ENCODE data around the gene POLR2B.
A peak's percentile ranks its signal among the peaks of the same experiment; 100 is the strongest.

POLR2B gene

DNA sequence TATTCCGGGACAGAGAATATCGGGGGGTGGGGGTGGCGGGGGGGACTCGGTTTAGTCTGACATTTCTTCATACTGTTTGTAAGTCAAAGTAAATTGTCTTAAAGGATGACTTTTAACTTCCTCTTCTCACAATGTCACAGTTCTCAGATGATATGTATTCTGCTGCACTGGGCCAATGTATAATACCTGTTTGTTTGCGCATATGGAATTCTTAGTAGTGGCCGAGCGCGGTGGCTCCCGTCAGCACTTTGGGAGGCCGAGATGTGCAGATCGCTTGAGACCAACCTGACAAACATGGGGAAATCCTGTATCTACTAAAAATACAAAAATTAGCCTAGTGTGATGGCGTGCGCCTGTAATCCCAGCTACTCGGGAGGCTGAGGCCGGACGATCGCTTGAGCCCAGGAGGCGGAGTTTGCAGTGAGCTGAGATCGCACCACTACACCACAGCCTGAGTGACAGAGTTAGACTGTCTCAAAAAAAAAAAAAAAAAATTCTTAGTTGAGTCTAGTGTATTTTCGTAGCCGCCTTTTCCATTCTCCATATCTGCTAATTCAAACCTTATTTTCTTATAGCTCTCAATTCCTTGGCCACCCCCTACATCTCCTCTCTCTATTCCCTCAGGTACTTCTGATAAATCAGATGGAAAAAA is 851 bp downstream of the POLR2B start:
- DNase-seq (ENCODE audit: low read depth): no peak
- peak overlapping the region; percentile 65 for H3K4me3 ChIP-seq (ENCODE audit: low read depth, low read length)

DNA sequence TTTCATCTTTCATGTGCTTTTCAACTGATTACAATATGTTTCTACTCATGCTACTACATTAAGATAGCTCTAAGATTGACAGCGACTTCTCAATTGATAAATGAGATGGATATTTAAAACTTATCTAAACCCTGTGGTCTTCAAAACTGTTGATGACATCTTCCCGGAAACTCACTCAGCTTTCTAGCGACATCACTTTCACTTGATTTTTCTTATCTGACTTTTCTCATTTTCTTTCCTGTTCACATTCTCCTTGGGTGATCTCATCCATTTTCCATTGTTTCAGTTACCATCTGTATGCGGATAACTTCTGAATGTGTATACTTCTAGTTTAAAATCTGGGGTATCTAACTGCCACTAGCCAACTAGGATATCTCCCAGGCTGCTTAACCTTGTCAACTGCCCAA is 3.1 kb downstream of the POLR2B start:
- no peak for DNase-seq (ENCODE audit: low read depth)
- H3K4me3 ChIP-seq (ENCODE audit: low read depth, low read length): no peak overlapping the region

DNA sequence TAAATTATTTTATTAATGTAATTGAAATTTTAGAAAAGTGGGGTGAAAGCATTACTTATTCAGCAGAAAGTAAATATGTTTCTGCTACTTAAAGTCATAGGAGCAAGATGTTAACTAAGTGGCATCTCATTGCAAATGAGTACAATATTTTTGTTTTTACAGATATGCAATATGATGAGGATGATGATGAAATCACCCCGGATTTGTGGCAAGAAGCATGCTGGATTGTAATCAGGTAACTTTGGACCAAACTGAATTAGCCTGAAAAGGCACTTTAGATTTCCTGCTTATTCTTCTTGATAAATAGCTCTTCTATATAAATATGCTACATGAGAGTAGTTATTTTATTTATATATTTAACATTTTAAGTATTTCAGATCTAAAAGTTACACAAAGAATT is 7.5 kb downstream of the POLR2B start:
- no peak for DNase-seq (ENCODE audit: low read depth)
- H3K4me3 ChIP-seq (ENCODE audit: low read depth, low read length): no peak overlapping the region

DNA sequence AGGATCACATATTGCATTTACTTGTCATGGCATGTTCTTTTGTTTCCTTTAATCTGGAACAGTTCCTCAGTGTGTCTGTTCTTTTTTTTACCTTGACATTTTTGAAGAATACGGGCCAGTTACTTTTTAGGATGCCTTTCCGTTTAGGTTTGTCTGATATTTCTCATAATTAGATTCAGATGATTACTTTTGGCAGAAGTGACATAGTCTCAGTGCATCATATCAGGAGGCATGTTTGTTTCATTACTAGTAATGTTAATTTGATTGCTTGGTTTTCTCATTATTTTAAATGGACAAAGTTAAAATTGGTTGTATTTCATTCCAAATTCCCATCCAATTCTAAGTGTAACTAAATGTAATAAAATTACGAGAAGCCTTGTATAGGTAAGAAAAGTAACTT is 8.3 kb downstream of the POLR2B start:
- H3K4me3 ChIP-seq (ENCODE audit: low read depth, low read length): no peak overlapping the region
- DNase-seq (ENCODE audit: low read depth): no peak

DNA sequence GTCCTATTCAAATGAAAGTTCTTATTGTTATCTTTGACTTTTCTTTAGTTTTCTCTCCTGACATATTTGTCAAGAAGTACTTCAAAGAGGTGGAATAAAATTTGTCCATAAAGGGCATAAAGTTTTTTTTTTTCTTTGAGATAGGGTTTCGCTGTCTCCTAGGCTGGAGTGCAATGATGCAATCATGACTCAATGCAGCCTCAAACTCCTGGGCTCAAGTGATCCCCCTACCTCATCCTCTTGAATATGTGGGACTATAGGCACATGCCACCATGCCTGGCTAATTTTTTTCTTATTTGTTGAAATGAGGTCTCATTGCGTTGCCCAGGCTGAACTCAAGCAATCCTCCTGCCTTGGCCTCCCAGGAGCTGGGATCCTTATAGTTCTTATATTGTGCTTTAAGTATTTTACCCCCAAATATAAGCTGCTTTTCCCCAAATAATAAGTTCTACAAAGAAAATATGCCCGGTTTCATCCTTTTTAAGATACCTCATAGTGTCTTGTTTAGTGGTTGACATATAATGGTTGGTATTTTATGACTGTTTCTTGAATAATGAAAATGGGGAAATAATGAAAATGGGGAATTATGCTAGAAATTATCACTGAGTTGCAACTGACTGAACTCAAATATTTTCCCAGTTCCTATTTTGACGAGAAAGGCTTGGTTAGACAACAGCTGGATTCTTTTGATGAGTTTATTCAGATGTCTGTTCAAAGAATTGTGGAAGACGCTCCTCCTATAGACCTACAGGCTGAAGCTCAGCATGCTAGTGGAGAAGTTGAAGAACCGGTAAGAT is 11.6 kb downstream of the POLR2B start:
- peak; percentile 25 for DNase-seq (ENCODE audit: low read depth)

DNA sequence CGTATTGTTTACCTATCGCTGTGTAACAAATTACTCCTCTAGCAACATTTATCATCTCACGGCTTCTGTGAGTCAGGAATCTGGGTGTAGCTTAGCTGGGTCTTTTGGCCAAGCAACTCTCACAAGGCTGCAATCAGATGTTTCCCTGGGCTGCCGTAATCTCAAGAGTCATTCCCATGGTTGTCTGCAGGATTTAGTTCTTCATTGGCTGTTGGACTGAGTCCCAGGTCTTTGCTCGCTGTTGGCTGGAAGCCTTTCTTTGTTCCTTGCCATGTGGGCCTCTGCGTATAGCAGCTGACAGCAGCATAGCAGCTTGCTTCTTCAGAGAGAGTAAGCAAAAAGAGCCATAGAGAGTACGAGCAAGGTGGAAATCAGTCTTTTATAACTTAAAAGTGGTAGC is 16.8 kb downstream of the POLR2B start:
- H3K4me3 ChIP-seq (ENCODE audit: low read depth, low read length): no peak overlapping the region
- peak; percentile 91 for DNase-seq (ENCODE audit: low read depth)

More for the DNA sequence above, 11.6 kb downstream of the POLR2B start:
- no peak overlapping the region for H3K4me3 ChIP-seq (ENCODE audit: low read depth, low read length)

DNA sequence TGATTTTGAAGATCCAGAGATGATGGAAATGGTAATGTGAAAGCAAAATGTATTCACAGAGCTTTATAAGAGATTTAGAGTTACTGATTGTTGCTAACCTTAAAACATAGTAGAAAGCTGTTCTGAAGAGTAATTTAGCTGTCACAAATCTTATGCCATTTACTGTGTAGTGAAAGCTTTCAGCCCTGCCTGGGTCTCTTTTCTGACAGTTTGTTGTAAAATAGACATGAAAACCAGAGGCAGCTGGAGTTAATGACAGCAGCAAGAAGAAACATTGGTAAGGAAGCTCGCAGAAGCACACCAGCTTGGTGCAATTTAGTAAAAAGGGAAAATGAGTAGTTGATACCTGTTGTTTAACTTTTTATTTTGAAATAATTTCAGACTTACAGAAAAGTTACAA is 21.1 kb downstream of the POLR2B start:
- DNase-seq (ENCODE audit: low read depth): no peak
- H3K4me3 ChIP-seq (ENCODE audit: low read depth, low read length): no peak overlapping the region

DNA sequence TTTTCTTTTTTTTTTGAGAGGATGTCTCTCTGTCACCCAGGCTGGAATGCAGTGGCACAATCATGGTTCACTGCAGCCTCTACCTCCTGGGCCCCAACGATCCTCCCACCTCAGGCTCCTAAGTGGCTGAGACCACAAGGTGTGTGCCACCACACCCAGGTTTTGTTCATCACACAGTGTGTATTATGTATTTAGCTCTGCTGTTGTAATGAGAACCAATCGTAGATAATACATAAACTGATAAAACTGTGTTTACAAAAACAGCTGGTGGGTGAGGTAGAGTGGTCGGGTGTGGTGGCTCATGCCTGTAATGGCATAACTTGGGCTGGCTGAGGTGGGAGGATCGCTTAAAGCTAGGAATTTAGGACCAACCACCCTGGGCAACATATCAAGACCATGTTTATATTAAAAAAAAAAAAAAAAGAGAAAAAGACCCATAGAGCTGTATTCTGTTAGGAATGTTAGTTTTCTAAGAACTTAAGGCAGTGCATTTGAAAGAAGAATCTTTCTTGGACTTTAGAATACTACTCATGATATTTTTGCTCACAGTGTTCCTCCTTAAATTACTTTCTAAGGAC is 34.9 kb downstream of the POLR2B start:
- no peak overlapping the region for H3K4me3 ChIP-seq (ENCODE audit: low read depth, low read length)
- DNase-seq (ENCODE audit: low read depth): no peak

DNA sequence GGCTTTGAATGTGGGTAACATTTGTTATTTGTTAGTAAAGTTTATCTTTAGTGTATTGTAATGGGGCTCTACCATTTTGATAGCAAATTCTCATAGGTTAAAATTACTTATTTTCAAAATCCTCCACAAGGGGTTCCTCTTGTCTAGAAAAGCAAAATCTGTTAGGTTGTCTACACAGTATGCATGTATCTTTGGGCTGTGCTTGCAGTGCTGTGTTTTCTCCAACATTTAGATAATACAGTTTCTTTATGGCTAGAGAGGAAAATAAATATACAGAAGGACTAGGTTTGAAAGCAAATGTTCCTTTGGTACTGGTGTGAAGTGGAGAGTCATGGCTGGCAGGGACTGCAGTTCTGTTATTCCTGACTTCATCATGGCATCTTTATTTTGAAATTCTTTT is 40.3 kb downstream of the POLR2B start:
- no peak for DNase-seq (ENCODE audit: low read depth)
- no peak overlapping the region for H3K4me3 ChIP-seq (ENCODE audit: low read depth, low read length)

DNA sequence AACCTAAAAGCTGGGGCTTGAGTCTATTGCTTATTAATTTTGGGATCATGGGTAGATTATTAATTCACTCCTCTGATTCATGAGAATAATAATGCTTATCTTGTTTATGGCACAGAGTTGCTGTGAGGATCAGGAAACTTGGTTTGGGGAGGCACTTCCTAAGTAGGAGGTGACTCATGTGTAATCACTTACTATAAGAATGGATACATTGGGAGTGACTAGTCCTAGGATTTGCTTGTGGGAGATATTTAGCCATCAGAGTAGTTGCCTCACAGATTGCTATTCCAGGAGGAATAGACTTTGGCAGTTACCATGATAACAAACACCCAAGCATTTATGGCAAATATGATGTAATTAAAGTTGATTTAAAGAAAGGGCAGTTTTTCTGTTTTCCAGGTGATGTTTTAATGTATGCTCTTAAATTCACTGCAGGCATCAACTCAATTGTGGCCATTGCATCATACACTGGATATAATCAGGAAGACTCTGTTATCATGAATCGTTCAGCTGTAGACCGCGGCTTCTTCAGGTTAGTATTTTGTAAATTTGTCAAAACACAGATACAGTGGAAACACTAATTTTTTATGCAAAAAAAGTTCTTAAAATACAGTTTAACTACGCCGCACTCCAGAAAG is 41.9 kb downstream of the POLR2B start:
- H3K4me3 ChIP-seq (ENCODE audit: low read depth, low read length): no peak overlapping the region
- DNase-seq (ENCODE audit: low read depth): peak; percentile 78

DNA sequence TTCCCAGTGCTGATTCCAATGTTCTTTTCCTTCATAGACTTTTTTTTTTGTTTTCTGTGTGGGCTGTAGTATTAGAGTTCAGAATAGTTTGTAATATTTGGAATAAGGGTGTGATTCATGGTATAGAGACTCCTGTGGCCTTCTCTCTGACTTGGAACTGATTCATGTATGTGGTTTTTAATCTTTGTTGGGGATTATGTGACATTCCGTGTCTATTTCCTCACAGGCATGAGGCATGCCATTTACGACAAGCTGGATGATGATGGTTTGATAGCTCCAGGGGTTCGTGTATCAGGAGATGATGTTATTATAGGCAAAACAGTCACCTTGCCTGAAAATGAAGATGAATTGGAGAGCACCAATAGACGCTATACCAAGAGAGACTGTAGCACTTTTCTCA is 44.4 kb downstream of the POLR2B start:
- H3K4me3 ChIP-seq (ENCODE audit: low read depth, low read length): no peak overlapping the region
- peak; percentile 86 for DNase-seq (ENCODE audit: low read depth)

DNA sequence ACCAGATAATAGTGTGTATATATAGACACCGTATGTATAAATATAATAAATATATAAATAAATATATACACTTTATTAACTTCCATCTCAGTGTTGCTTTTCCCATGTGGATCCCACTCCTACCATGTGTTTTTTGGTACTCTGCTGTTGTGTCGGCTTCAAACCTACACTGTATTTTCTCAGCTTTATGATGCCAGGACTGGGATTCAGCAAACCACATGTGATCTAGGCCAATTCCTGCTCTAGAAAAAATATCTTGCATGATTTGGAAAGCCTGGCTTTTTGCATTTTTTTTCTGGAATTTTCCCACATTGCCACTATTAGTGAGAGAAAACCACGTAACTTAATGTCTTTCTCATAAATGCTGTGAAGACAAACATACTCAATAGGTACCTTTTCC is 55.8 kb downstream of the POLR2B start:
- DNase-seq (ENCODE audit: low read depth): no peak
- H3K4me3 ChIP-seq (ENCODE audit: low read depth, low read length): no peak overlapping the region

DNA sequence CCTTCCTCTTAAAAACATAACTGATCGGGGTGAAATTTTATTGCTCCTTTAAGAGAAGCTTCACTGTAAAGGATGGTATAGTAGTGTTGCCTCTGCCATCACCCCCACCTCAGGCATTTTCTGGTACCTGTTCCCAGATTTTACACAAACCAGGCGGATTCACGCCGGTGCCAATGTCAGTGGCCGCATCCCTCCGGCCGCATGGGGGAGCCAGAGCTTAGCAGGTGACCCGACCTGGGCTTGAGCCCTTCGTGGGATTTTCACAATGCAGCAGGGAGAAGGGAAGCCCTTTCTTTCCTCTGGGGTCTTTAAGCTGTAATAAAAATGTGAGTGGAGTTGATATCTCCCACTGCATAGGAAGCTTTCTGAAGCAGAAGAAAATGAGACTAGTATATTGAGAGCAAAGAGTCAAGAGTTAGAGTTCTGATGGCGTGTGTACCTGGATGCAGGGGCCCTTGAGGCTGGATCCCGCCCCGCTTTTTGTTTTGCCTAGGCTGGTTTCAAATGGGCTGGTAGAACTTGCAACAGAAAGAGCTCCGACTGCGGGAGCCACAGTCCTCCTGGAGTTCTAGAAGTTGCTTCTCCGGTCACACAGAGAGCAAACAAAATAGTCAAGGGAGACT is 59.4 kb downstream of the POLR2B start:
- no peak for DNase-seq (ENCODE audit: low read depth)
- no peak overlapping the region for H3K4me3 ChIP-seq (ENCODE audit: low read depth, low read length)

DNA sequence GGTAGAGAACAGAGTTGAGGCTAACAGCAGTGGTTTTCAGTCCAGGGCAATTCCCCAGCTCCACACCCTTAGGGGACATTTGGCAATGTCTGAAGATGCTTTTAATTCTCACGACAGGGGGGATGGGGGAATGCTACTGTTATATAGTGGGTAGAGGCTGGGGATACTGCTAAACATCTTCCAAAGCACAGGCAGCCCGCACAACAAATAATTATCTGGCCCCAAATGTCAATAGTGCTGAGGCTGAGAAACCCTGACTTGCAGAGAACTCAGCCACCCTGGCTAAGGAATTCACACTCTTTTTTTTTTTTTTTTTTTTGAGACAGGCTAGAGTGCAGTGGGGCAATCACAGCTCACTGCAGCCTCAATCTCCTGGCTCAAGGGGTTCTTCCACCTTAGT is 60.6 kb downstream of the POLR2B start:
- no peak for DNase-seq (ENCODE audit: low read depth)
- H3K4me3 ChIP-seq (ENCODE audit: low read depth, low read length): no peak overlapping the region

DNA sequence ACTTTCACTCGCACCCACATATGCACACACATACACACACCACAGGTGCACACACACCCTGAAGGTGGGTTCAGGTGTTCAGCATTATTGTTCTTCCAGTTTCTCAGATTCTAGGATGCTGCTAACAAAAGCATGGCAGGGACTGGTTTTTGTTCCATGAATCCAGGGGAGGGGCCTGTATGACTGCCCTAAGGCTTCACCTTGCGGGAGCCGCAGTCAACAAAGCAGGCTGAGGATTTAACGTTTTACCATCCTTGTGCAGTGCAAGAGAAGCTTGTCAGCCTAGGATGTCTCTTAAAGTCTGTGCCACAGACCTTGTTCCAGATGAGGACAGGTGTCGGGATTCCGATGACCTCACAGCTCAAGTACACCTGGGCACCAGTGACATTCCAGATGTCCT is 61.8 kb downstream of the POLR2B start:
- no peak for DNase-seq (ENCODE audit: low read depth)
- no peak overlapping the region for H3K4me3 ChIP-seq (ENCODE audit: low read depth, low read length)

DNA sequence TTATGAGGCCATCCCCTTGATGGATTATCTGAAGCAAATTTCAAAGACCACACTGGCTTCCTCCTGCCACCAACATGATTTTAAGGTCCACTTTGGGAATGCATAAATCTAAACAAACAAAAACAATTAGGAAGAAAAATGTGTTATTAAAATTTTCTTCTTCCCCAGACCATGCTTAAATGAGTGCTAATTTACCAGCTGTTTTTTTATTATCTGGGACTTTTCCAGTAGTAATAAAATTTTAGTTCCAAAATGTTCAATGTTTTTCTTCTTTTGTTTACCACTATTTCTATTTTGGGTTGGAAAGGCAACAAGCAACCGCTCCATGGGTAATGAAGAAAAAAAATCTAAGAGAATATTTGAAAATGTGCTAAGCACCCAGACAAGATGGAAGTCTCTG is 62.3 kb downstream of the POLR2B start:
- no peak for DNase-seq (ENCODE audit: low read depth)
- no peak overlapping the region for H3K4me3 ChIP-seq (ENCODE audit: low read depth, low read length)

DNA sequence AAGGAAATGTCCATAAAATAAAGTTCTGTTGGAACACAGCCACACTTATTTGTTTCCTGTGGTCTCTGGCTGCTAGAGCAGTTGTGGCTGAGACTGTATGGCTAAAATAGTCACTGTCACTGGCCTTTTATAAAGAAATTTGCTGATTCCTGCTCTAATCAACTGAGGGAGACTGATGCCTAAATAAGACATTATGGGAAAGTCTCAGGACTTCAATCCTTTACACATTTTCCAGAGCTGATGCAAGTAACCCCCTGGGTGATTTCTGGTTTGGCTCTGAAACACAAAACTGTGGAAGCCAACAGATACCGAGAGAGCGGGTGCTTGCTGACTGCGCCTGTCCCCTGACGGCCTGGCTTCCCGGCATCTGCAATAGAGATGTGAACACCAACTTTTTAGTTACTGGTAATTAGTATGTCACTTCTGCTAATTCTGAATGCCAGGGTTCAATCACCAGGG is 64.0 kb downstream of the POLR2B start:
- no peak overlapping the region for H3K4me3 ChIP-seq (ENCODE audit: low read depth, low read length)
- peak; percentile 69 for DNase-seq (ENCODE audit: low read depth)

DNA sequence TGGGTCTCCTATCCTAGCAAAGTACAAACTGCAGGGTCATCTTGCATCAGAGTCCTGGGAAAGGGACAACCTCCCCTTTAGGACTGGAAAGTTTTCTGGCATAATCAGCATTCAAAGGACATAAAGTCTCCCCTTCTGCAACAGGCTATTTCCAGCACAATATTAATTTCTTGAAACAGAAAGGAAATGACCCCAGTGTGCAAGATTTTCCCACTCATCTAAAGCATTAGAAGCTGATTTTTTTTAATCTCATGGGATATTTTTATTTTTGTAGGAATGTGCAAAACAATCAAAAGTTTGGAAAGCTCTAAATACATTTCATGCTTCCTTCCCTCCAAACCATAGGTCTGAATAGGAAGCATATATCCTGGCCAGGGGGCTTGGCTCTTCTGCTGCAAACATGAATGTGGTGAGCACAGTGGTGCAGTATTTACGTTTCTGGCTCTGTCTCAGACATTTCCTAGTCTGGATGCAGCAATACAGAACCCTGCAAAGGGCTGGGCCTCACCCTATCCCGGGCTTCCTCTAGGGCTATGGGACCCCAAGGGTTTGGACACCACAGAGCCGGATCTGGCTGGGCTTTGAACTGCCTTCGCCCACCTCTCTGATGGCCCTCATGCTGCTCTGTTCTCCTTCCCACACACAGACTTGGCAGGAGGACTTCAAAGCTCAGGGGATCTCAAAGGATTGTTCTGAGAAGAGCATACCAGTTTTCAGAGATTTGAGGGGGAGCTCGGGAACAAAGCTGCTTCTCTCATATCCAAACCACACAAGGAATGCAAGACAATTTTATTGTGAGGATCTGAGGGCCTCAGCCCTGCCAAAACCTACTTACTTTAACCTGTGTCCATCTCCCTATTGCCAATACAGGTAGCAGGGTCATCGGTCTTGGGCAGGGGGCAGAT is 64.9 kb downstream of the POLR2B start:
- H3K4me3 ChIP-seq (ENCODE audit: low read depth, low read length): no peak overlapping the region
- peak; percentile 97 for DNase-seq (ENCODE audit: low read depth)

DNA sequence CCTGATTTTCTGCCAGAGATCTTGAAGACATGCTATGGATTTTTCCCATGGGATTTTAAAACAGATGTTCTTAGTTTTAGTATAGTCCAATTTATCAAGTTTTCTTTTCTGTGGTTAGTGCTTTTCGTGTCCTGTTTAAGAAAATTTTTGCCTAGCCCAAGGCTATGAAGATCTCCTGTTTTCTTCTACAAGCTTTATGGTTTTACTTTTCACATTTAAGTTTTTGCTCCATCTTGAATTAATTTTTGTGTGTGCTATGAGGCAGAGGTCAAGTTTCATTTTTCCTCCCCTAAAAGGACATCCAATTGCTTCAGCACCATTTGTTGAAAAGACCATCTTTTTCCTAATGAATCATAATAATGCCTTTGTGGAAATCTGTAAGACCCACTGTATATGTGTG is 65.6 kb downstream of the POLR2B start:
- DNase-seq (ENCODE audit: low read depth): no peak
- no peak overlapping the region for H3K4me3 ChIP-seq (ENCODE audit: low read depth, low read length)
